PFSK-1 (cell line): ENCODE results near the gene HTRA3.

ENCODE experiments used
- FOXP2 ChIP-seq: optimal IDR thresholded peaks from 2 replicates; pipeline ENCODE3; 2011; ENCODE audit warnings: borderline replicate concordance, control low read depth, inconsistent platforms; ENCODE audit not compliant: insufficient read depth; ENCODE audit errors: extremely low read length, extremely low read depth
- POLR2AphosphoS5 ChIP-seq: IDR thresholded peaks from 2 replicates; pipeline ENCODE4 v1.6.1; 2012; ENCODE audit warnings: low read depth, mild to moderate bottlenecking, control low read depth, low read length, moderate library complexity
- SIN3A ChIP-seq: IDR thresholded peaks from 2 replicates; pipeline ENCODE4 v1.6.1; 2012; ENCODE audit warnings: mild to moderate bottlenecking, low read length, moderate library complexity, borderline replicate concordance; ENCODE audit not compliant: insufficient read depth
- TAF1 ChIP-seq: IDR thresholded peaks from 2 replicates; pipeline ENCODE4 v1.6.1; 2012; ENCODE audit warnings: low read length, control low read depth, borderline replicate concordance; ENCODE audit not compliant: insufficient read depth
- TF ChIP-seq, protein P1 (sequence below), 2 experiments: IDR thresholded peaks; 2 replicates each; pipeline versions ENCODE4 v1.6.1 to v1.8.0; 2011 to 2012; ENCODE audit warnings: low read depth in 2 of 2, low read length in 2 of 2, control low read depth in 1 of 2, inconsistent platforms in 1 of 2, mild to moderate bottlenecking in 1 of 2, moderate library complexity in 1 of 2; ENCODE audit not compliant: insufficient read depth in 1 of 2

The HTRA3 gene

DNA sequence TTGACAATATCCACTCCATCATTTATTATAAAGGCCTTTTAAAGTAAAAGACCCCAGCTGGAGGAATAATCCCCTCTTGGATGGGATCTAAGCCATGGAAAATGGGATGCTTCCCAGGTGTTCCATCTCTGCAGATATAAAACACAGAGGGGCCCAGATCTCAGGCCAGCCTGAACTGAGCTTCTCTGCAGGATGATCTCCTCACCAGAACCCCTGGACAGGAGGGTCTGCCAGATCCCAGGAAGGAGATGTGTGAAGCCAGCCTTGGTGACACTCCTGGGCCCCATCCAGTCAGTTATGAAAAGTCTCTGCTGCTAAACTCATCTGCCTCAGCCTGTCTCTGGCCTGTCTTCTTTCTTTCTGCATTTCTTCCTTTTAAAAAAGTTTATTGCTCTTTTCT lies 56.7 kb downstream of the HTRA3 start:
- TF ChIP-seq, protein P1, sequence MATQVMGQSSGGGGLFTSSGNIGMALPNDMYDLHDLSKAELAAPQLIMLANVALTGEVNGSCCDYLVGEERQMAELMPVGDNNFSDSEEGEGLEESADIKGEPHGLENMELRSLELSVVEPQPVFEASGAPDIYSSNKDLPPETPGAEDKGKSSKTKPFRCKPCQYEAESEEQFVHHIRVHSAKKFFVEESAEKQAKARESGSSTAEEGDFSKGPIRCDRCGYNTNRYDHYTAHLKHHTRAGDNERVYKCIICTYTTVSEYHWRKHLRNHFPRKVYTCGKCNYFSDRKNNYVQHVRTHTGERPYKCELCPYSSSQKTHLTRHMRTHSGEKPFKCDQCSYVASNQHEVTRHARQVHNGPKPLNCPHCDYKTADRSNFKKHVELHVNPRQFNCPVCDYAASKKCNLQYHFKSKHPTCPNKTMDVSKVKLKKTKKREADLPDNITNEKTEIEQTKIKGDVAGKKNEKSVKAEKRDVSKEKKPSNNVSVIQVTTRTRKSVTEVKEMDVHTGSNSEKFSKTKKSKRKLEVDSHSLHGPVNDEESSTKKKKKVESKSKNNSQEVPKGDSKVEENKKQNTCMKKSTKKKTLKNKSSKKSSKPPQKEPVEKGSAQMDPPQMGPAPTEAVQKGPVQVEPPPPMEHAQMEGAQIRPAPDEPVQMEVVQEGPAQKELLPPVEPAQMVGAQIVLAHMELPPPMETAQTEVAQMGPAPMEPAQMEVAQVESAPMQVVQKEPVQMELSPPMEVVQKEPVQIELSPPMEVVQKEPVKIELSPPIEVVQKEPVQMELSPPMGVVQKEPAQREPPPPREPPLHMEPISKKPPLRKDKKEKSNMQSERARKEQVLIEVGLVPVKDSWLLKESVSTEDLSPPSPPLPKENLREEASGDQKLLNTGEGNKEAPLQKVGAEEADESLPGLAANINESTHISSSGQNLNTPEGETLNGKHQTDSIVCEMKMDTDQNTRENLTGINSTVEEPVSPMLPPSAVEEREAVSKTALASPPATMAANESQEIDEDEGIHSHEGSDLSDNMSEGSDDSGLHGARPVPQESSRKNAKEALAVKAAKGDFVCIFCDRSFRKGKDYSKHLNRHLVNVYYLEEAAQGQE (IDR thresholded peaks at IDR 0.05; ENCODE audit: insufficient read depth in 1 of 2, low read depth in 2 of 2, low read length in 2 of 2): no peak
- TF ChIP-seq FOXP2 (no peak), TAF1 (no peak), SIN3A (no peak), POLR2AphosphoS5 (no peak)

DNA sequence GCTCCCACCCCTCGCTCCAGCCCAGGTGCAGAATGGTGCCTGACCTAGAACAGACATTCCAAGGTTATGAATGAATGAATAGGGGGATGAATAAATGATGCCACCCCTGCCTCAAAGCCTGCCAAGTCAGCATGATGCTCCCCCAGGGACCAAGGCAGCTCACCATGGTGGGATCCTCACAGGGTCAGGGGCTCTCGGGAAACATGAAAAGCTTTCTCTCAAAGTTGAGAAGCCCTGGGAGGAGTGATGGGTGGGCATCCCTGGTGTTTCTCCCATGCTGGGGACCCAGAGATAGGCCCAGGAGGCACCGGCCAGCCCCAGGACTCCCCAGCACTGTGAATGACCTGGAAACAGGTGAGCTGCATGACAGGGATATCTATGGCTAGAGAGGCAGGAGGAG lies 58.9 kb downstream of the HTRA3 start:
- TF ChIP-seq SIN3A (no peak), TAF1 (no peak), FOXP2 (no peak)

DNA sequence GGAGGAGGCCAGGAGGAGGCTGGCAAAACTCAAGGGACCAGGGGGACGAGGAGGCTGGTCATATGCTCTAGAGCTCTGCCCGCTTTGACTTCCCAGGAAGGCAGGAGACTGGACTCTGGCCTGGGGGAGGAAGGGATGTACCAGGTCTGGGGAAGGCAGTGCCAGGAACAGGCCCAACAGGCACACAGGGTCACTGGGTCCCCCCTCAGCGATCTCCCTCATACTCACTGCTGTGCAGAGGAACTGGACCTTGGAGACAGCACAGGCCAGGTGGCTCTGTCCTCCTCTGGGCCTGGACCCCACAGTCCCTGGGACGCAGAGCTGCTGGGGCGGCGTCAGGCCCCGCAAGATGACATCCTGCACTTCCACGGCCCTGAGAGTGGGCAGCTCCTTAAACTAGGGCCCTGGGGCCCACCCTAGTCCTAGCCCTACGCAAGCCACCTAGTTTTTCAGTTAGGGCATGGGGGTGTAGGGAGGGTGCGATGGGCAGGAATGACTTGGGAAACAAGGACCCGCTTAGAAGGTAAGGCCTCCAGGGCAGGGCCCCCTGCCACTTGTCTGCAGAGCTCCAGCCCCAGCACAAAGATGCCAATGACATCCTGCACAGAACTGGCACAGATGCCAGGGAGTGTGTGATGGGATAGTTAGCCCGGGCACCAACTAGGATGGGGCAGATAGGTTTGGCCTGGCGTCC lies 59.5 kb downstream of the HTRA3 start:
- TF ChIP-seq TAF1: no peak
- no peak for TF ChIP-seq SIN3A
- TF ChIP-seq POLR2AphosphoS5: no peak
- TF ChIP-seq FOXP2: no peak
- TF ChIP-seq, protein P1 (IDR thresholded peaks at IDR 0.05; ENCODE audit: insufficient read depth in 1 of 2, low read depth in 2 of 2, low read length in 2 of 2): no peak

DNA sequence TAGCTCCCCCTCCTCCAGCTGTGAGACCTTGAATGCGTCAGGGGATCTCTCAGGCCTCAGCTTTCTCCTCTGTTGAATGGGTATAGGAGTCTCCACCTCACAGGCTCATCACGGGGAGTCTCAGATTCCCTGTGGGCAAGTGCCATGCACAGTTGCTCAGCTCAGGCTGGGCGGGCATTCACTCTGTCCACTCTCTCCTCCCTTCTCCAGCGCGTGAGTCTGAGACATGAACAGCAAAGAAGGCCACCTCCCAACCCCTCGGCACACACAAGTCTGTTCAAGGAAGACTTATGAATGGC lies 60.0 kb downstream of the HTRA3 start:
- TF ChIP-seq, protein P1 (IDR thresholded peaks at IDR 0.05; ENCODE audit: insufficient read depth in 1 of 2, low read depth in 2 of 2, low read length in 2 of 2): no peak

DNA sequence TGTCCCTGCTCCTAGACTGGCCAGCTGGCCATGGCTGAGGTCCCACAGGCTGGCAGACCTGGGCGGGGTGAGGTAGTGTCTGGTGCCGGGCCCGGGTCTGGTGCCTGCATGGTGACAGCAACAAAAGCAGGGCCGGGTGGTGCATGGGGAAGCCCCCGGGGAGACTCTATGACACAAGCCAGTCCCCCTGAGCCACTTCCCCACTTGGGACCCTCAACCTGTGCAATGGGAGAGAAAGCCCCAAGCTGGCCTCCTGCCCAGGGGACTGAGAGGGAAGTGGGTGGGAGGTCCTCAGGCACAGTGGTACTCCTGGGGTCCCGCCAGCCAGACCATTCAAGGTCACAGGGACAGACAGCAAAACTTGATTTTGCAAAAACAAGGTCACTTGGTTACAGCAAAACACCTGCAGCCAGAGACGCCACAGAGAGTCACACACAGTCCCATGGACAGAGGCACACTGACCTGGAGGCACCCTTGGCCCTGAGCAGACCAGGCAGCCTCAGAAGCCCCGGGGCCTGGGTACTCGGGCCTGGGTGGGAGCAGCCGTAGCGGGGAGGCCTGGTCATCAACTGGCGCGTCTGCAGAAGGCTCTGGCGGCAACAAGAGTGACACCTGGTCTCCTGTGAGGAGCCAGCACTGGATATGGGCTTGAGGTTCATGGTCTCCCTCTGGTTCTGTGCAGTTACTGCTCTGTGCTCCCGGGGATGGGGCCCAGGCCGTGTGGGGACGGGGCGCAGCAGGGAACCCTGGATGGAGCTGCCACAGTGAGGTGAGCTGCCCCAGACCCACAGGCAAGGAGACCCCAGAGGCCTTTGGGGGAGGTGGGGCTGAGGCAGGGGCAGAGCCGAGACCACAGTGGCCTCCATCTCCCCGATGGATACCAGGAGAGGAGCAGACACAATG lies 60.6 kb downstream of the HTRA3 start:
- TF ChIP-seq FOXP2 (no peak), TAF1 (no peak), SIN3A (no peak), POLR2AphosphoS5 (no peak)
- TF ChIP-seq, protein P1 (IDR thresholded peaks at IDR 0.05; ENCODE audit: insufficient read depth in 1 of 2, low read depth in 2 of 2, low read length in 2 of 2): no peak
